ES-I3 (cell line): ENCODE results near the gene SMC6.

Experiments used
- H3K36me3 ChIP-seq: 2 replicates; pipeline ENCODE4 v1.6.1; 2013; ENCODE audit warnings: mild to moderate bottlenecking, low read length, control low read depth, moderate library complexity; ENCODE audit not compliant: insufficient read depth
- H3K4me1 ChIP-seq: 2 replicates; pipeline ENCODE4 v1.6.1; 2013; ENCODE audit warnings: mild to moderate bottlenecking, control low read depth, low read length; ENCODE audit not compliant: insufficient read depth
- H3K9ac ChIP-seq: 2 replicates; pipeline ENCODE4 v1.6.1; 2013; ENCODE audit warnings: low read depth, mild to moderate bottlenecking, low read length, moderate library complexity
- H3K9me3 ChIP-seq: 2 replicates; pipeline ENCODE4 v1.6.1; 2013; ENCODE audit warnings: mild to moderate bottlenecking, low read length, moderate library complexity; ENCODE audit not compliant: control insufficient read depth, insufficient read depth

SMC6 gene

DNA sequence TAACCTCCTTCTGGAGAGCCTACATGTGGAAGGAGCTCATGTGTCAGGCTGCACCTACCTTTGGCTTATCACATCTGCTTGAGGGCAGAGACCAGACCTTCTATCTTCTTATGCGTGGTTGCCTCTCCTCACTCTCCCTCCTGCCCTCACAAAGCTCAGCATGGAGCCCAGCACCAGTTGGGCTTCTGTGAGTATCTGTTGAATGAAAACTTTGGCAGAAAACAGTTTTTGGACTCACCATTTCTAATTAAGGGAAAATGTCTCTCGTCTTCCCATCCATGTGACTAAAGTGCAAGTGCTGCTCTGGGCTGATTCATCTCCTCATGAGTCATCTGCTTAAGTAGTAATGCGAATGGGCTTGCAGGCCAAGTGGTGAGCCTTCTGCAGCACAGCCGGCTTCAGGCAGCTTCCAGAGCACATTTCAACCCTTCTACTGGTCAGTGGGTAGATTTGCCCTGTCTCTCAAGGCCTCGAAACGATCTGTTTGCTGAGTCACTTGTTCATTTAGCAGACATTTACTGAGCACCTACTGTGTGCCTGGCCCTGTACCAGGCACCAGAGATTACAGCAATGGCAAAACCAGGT is 110.5 kb downstream of the SMC6 start:
- H3K4me1 ChIP-seq: peaks cover 34% of the 10 kb centered on the region
- H3K9me3 ChIP-seq: no peaks in the 10 kb centered on the region
- H3K36me3 ChIP-seq: no peaks in the 10 kb centered on the region
- H3K9ac ChIP-seq: no peak overlapping the region

DNA sequence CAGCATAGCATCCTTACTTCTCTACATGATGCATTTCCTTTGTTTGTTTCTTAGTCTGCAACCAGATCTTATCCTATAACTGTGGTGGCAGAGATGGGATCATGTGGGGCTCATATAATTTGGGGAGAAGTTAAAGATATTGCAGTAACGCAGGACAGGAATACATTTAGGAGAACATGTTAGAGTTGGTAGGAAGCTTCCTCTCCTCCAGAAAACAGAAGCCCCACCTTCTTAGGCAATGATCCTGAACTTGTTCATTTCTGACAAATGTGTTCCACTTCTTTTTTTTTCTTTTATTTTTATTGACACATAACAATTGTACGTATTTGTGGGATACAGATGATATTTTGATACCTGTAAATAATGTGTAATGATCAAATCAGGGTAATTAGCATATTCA is 113.2 kb downstream of the SMC6 start:
- Histone ChIP-seq H3K9ac (no peak overlapping the region), H3K9me3 (no peaks in the 10 kb centered on the region), H3K36me3 (no peaks in the 10 kb centered on the region), H3K4me1 (peaks cover 29% of the 10 kb centered on the region)

DNA sequence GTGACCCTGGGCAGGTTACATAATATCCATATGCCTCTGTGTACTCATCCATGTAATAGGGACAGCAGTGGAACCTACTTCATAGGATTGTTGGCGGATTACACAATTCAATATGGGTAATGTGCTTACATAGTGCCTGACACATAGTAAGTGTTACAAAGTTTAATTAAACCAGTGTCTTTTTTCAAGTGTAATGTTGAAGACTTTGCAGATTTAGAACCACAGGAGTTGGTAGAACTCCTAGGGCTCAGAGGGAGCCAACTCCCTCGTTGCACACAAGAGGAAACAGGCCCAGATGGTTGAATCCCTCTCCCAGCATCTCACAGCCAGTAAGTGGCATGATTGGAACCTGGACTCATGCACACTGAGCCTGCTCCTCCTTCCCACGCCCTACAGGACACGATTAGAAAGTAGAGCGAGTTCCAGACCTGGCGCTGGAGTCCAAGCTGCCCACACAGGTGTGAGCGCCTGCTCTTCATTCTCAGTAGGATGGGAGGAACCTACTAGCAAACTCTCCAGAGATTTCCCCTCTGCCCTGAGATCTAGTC is 115.3 kb downstream of the SMC6 start:
- H3K9ac ChIP-seq: no peak overlapping the region
- H3K4me1 ChIP-seq: peaks cover 12% of the 10 kb centered on the region; the same call in 1 of the 2 replicates
- no peaks in the 10 kb centered on the region for H3K9me3 ChIP-seq

DNA sequence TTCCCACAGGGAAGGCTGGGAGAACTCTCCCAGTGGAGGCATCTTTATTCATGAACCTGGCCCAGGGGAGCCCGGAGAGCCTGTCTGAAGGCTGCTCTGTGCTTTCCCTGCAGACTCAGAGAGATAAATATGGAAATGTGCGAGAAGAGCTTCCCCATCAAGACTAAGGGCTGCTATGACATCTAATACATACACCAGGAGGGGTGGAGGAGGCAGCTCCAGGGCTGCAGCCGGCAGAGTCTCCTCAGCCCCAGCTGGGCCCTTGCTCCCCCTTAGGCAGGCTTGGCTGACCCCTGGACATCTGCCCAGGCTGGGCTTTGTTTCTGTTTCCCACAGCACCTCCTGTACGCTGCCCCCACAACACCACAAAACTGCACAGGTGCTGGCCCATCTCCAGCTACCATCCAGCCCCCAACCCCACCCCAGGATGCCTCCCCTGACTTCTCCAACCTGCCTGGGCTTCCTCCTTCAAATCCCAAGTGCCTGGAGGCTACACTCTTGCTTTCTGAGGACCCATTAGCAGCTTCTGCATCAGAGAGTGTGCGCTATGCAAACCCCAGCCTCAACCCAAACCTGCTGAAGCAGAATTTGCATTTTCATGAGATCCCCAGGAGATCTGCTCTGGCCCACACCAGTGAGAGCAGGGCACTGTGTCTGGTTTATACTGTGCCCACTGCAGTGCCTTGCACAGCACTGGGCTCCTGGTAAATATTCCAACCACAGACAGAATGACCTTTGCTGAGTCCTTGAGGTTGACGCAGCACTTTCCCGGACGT is 116.3 kb downstream of the SMC6 start:
- no peaks in the 10 kb centered on the region for H3K36me3 ChIP-seq
- H3K9ac ChIP-seq: no peak overlapping the region
- H3K9me3 ChIP-seq: no peaks in the 10 kb centered on the region
- H3K4me1 ChIP-seq: 0 out of 2 replicates have a peak, but pooled peaks cover 6% of the 10 kb centered on the region

More for the DNA sequence above, 115.3 kb downstream of the SMC6 start:
- H3K36me3 ChIP-seq: no peaks in the 10 kb centered on the region

DNA sequence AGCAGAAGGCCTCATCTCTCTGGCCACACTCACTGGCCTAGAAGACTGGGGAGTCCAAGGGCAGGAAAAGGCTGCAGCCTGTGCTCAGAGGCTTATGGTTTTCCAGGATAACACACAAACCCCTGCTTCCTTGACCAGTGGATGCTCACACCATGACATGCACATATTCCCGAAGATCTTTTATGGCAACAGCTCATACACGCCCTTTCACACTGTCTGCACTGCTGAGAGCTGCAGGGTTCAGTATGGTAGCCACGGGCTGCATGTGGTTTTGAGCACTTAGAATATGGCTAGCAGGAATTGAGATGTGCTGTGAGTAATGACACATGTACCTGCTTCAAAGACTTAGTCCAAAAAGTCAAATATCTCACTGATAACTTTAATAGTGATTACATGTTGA is 117.4 kb downstream of the SMC6 start:
- 0 out of 2 replicates have a peak, but pooled peaks cover 6% of the 10 kb centered on the region for H3K4me1 ChIP-seq
- no peak overlapping the region for H3K9ac ChIP-seq
- no peaks in the 10 kb centered on the region for H3K36me3 ChIP-seq
- no peaks in the 10 kb centered on the region for H3K9me3 ChIP-seq

DNA sequence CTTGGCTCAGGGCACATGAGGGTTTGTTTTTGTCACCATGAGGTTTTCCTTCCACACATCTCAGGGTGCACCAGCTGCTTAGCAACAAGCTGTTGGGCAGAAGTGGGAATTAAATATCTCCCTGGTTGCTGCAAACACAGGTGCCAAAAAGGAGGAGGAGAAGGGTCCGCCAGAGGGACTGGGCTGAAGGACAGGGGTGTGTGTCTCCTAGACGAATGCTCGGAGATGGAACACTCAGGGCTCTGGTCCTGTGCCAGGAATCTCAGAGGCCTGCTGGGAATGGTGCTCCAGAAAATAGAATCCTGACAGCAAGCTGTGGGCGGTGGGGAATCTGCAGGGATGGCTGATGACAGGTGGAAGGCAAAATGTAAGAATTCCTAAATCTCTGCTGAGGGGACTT is 118.6 kb downstream of the SMC6 start:
- 0 out of 2 replicates have a peak, but pooled peaks cover under 1% of the 10 kb centered on the region for H3K9me3 ChIP-seq

DNA sequence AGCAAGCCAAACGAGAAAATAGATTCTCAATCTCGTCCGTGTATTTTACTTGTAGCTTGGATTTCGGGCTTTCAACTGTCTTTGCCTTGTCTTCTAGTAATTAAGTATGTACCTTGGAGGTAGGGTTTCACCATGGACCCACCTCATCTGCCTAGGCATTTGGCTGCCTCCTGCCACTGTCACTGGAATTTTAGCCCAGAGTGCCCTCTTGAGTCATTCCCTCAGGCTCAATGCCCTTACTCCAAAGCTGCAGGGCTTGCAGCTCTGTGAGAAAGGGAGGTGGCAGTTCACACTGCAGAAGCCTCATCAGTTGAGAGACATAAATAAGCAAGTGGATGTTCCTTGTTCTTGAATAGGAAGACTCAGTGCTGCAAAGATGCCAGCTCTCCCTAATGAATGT is 123.5 kb downstream of the SMC6 start:
- no peaks in the 10 kb centered on the region; the same call in 1 of the 2 replicates for H3K4me1 ChIP-seq
- no peaks in the 10 kb centered on the region for H3K36me3 ChIP-seq
- peaks cover 8% of the 10 kb centered on the region; the same call in 1 of the 2 replicates for H3K9me3 ChIP-seq
- H3K9ac ChIP-seq: no peak overlapping the region

More for the DNA sequence above, 118.6 kb downstream of the SMC6 start:
- 0 out of 2 replicates have a peak, but pooled peaks cover 6% of the 10 kb centered on the region for H3K4me1 ChIP-seq
- H3K9ac ChIP-seq: no peak overlapping the region
- no peaks in the 10 kb centered on the region for H3K36me3 ChIP-seq

DNA sequence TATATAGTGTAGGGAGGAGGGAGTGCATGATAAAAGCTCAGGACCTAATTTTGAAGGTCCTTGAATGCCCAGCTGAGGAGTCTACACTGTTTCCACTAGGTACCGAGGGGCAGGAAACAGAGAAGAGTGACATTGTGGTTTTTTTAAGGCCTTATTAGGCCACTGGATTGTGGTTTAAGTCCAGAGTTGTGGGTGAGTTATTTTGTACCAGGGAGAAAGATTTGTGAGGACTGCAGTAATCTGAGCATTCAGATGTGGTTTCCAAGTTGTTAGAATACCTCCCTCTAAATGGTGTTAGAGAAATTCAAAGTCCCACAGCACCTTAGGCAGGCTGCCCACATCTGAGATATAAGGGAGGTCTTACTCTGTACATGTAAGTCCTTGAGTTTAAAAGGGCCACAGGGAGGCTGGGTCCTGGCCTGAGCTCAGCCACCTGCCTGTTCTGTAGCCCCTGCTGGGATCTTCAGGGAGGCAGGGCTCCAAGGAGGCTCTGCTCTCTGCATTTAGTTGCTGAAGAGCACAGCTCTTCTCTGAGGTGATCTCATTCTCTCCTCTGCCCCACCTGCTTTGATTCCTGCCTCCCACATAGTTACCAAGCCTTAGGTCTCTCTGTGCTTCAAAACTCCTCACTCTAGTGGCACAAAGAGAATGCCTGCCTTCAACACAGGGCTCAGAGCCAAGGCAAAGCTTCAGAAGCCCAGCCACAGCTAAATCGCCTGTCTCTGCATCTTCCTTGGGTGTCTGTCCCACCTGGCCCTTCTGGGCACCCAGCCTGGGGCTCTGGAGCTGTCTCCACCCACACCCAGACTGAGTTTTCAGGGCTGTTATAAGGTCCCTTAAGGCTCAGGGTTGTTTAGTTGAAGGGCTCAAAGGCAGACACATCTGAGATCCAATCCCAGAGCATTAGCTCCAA is 125.0 kb downstream of the SMC6 start:
- Histone ChIP-seq H3K4me1 (no peaks in the 10 kb centered on the region; the same call in 1 of the 2 replicates), H3K9me3 (peaks cover 12% of the 10 kb centered on the region), H3K36me3 (peaks cover 4% of the 10 kb centered on the region; the same call in 1 of the 2 replicates), H3K9ac (no peak overlapping the region)

DNA sequence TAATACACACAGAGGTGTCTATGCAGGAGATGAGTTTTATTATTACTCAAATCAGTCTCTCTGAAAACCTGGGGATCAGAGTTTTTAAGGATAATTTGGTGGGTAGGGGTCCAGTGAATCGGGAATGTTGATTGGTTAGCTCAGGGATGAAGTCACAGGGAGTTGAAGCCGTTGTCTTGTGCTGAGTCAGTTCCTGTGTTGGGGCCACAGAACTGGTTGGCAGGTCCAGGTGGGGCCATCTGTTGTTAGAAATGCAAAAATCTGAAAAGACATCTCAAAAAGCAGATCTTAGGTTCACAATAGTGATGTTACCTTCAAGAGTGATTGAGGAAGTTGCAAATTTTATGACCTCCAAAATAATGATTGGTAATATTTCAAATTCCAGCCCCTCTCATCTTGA is 126.2 kb downstream of the SMC6 start:
- Histone ChIP-seq H3K9me3 (peaks cover 12% of the 10 kb centered on the region), H3K9ac (no peak overlapping the region), H3K36me3 (peaks cover 4% of the 10 kb centered on the region; the same call in 1 of the 2 replicates), H3K4me1 (no peaks in the 10 kb centered on the region; the same call in 1 of the 2 replicates)

DNA sequence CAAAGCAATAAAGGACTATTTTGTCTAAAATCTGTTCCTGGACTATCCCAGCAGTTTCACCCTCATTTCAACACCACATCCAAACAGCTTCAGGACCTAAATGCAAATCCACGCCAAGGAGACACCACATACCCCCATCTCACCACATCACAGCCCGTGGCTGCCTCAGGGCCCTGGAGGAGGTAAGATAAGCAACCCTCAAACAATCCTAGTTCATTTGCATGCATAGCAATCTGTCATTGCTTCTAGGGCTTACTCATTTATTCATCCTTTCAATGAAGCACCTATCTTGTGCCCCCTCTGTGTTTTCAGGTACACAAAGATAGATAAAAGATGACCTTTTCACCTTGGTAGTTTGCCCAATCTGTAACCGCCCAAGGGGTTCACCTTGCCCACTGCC is 126.6 kb downstream of the SMC6 start:
- peaks cover 12% of the 10 kb centered on the region for H3K9me3 ChIP-seq
- no peaks in the 10 kb centered on the region; the same call in 1 of the 2 replicates for H3K4me1 ChIP-seq
- peaks cover 4% of the 10 kb centered on the region; the same call in 1 of the 2 replicates for H3K36me3 ChIP-seq

DNA sequence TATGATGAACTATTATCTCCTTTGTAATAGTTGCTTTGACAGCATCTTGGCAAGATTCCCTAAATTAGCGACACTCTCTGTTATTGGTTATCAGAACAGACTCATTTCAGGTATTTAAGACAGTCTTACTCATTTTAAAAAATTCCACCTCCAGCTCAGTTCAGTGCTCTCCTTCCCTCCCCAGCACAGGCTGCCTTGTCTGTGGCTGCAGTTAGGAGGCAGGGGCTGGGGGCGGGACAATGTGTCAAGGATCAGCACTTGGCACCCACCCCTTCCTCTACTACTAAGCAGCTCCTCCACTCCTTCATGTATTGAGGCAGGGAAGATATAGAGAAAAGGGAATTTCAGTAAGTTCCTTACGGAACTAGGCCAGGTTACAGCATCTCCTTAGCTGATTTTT is 128.2 kb downstream of the SMC6 start:
- Histone ChIP-seq H3K36me3 (peaks cover 4% of the 10 kb centered on the region; the same call in 1 of the 2 replicates), H3K4me1 (no peaks in the 10 kb centered on the region; the same call in 1 of the 2 replicates), H3K9me3 (peaks cover 12% of the 10 kb centered on the region), H3K9ac (no peak overlapping the region)

More for the DNA sequence above, 126.6 kb downstream of the SMC6 start:
- no peak overlapping the region for H3K9ac ChIP-seq

DNA sequence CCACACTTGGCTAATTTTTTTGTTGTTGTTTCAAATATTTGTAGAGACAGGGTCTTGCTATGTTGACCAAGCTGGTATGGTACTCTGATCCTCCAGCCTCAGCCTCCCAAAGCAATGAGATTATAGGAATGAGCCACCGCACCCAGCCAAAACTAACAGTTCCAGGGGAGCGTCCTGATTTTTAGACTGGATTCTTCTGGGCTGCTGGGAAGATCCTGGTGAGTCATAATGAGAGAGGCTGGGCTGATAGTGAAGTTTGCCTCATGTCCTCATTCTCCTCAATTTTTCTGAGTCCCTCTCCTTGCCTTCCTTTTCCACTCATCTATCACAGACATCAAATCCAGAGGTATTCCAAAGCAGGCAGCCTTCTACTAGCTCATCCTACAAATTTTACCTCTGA is 131.8 kb downstream of the SMC6 start:
- no peak overlapping the region for H3K9ac ChIP-seq
- peaks cover 4% of the 10 kb centered on the region; the same call in 1 of the 2 replicates for H3K9me3 ChIP-seq
- H3K36me3 ChIP-seq: peaks cover 4% of the 10 kb centered on the region; the same call in 1 of the 2 replicates
- peaks cover 3% of the 10 kb centered on the region; the same call in 1 of the 2 replicates for H3K4me1 ChIP-seq

DNA sequence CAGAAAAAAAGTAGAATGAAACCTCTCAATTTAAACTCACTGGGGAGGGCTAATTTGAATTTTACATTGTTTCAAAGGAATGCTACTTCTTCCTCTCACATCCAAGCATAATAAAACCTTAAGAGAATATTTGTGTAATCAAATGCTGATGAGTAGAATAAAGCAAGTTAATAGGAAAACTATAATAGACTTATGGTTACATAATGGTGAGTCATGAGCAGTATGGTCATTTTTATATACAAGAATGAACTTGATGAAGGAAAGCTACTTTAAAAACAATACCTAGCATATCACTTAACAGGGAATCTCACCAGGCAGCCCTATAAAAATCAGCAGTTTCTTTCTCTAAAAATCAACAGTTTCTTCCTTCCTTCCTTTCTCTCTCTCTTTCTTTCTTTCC is 132.8 kb downstream of the SMC6 start:
- H3K4me1 ChIP-seq: 0 out of 2 replicates have a peak, but pooled peaks cover 3% of the 10 kb centered on the region
- H3K9ac ChIP-seq: no peak overlapping the region
- H3K9me3 ChIP-seq: peaks cover 4% of the 10 kb centered on the region; the same call in 1 of the 2 replicates
- peaks cover 4% of the 10 kb centered on the region; the same call in 1 of the 2 replicates for H3K36me3 ChIP-seq
